ENCODE measurements around the gene ATP5F1B. TPM values are rescaled to one million over a fixed set of nuclear protein-coding genes. Genes with fewer than 3 reads are reported as not detected.

Gene ATP5F1B
- total RNA-seq, 4 donors from 2014 or later = 323 to 838 (median 466) TPM

DNA sequence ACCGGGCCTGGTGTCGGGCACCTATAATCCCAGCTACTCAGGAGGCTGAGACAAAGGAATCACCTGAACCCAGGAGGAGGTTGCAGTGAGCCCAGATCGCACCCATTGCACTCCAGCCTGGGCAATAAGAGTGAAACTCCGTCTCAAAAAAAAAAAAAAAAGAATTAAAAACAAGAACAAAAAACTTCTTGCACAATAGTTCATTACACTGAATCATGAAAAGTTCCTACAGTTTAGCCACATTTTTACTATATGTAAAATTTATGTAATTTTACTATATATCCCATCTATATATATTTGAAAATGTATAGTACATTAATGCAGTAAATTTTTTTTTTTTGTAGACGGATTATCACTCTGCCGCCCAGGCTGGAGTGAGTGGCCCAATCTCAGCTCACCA, 4.6 kb downstream of the ATP5F1B start:
- TF ChIP-seq, protein P1, sequence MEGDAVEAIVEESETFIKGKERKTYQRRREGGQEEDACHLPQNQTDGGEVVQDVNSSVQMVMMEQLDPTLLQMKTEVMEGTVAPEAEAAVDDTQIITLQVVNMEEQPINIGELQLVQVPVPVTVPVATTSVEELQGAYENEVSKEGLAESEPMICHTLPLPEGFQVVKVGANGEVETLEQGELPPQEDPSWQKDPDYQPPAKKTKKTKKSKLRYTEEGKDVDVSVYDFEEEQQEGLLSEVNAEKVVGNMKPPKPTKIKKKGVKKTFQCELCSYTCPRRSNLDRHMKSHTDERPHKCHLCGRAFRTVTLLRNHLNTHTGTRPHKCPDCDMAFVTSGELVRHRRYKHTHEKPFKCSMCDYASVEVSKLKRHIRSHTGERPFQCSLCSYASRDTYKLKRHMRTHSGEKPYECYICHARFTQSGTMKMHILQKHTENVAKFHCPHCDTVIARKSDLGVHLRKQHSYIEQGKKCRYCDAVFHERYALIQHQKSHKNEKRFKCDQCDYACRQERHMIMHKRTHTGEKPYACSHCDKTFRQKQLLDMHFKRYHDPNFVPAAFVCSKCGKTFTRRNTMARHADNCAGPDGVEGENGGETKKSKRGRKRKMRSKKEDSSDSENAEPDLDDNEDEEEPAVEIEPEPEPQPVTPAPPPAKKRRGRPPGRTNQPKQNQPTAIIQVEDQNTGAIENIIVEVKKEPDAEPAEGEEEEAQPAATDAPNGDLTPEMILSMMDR (IDR thresholded peaks at IDR 0.05; ENCODE audit: low read depth) = no peak

DNA sequence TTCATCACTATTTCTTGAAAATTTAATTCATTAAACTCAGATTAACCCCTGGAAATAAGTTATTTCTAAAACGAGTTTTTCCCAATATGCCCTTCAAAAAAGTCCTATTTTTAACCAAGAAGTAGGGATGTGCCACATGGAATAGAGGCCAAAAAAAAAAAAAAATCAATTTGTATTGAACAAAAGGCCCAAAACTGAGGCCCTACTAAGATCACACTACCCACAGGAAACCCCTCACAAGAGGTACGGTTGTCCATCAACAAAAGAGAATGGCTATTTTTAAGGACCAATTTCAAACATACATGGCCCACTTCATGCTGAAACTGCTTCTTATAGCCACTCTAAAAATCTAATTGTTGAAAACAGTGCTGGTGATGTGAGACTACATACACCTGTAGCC, 8.2 kb downstream of the ATP5F1B start:
- TF ChIP-seq, protein P1 (IDR thresholded peaks at IDR 0.05; ENCODE audit: low read depth) = no peak

GRCh38 chr12:56636675-56637540, 8.9 kb downstream of the ATP5F1B start:
- TF ChIP-seq, protein P1 (IDR thresholded peaks at IDR 0.05; ENCODE audit: low read depth) = no peak

GRCh38 chr12:56635806-56636674, 9.7 kb downstream of the ATP5F1B start:
- TF ChIP-seq, protein P1 (IDR thresholded peaks at IDR 0.05; ENCODE audit: low read depth) = no peak

GRCh38 chr12:56634837-56635791, 10.7 kb downstream of the ATP5F1B start:
- TF ChIP-seq, protein P1 (IDR thresholded peaks at IDR 0.05; ENCODE audit: low read depth) = no peak

- TF ChIP-seq, protein P1 (IDR thresholded peaks at IDR 0.05; ENCODE audit: low read depth) = no peak
Measured at GRCh38 chr12:56634242-56634836, 11.4 kb downstream of the ATP5F1B start.

Data from subcutaneous adipose tissue (tissue), 4 donors.